Inflammatory macrophage treated with lipopolysaccharide for 4 hours (primary cell): Measurements from ENCODE around the gene CIB1.

Experiments
- DNase-seq: peaks from one replicate; pipeline ENCODE4 v3.0.0-alpha.2; 2020

The CIB1 gene

DNA sequence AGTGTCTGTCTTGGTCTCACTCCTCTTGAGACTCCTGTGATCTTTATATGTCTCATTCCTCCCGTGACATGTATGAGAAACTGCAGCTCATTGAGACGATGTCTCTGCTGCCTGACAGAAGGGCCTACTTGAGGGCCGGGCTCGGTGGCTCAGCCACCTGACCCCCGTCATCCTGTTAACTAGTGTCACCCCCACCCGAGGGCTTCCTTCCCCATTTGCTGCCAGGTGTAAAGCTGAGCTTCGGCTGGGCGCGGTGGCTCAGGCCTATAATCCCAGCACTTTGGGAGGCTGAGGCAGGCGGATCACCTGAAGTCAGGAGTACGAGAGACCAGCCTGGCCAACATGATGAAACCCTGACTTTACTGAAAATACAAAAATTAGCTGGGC lies 19.9 kb downstream of the CIB1 start:
- DNase-seq = no peak

- DNase-seq = no peak
Observed at GRCh38 chr15:90213122-90213817, 20.5 kb downstream of the CIB1 start.

DNA sequence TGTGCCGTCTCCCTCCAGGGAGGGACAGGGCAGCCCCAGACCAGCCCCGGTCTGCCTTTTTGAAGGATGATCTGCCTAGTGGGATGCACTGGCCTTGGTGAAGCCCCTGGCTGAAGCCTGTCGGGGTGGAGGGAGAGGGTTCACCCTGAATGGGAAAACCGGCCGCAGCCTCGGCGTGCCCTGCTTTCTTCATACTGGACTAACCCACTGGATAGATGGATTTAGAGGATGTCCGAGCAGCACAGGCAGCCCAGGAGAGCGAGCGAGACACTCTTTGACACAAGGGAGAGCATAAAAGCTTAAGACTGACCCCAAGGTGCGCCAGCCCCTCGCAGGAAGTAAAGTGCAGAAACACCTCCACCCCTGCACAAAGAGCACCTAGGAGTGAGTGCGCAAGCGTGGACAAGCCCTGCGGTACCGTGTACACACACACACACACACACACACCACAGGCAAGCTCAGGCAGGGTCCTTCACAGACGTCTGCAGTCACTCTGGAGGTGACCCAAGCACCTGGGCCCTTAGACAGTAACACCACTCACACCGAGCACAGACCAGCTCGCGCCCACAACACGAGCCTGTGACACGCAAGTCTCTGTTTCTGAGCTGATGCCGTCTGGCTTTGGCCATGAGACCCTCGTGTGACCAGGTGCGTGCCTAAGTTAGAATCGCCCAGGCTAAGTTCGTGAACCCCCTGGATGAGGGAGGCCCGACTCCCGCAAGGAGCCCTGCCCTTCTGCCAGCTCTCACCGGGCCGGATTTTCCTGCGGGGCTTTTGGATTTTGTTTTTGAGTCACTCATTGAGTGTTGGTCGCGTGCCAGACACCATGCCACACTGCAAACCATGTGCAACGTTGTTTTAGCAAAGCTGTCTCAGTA lies 21.3 kb downstream of the CIB1 start:
- no peak for DNase-seq

DNA sequence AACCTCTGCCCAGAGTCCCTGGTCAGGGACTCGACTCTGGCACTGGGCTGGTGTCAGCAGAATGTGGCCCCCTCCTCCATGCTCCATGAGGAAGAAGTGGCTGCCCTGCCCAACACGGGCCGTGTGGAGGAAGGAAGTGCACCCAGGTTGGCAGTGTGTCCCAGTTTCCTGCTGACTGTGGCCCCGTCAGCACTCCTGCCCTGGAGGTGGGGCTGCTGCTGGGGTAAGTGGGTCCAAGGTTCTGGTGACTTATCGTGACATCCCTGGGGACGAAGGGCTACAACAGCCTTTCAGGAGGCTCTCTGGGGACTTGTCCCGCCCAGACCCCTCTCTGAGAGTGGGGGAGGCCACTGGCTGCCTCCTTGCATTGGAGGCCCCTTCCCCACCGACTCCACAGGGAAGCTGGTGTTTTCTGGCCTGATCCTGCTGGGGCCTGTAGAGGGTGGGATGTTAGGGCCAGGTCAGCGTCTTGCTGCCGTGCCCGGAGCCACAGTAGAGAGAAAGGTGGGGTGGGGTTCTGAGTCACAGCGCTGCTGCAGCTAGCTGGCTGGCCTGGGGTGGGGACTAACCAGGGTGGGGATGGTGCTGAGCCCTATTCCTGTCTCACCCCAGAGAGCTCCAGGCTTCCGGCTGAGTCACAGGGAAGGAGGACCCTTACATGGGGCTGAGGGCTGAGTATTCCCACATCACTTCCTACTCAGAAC lies 22.1 kb downstream of the CIB1 start:
- DNase-seq = no peak

GRCh38 chr15:90211009-90211408 lies 22.7 kb downstream of the CIB1 start:
- no peak for DNase-seq

- no peak for DNase-seq
Observed at GRCh38 chr15:90210593-90210992, 23.1 kb downstream of the CIB1 start.

- DNase-seq = no peak
Observed at GRCh38 chr15:90209591-90209990, 24.1 kb downstream of the CIB1 start.

GRCh38 chr15:90208356-90208755 lies 25.4 kb downstream of the CIB1 start:
- DNase-seq = no peak

DNA sequence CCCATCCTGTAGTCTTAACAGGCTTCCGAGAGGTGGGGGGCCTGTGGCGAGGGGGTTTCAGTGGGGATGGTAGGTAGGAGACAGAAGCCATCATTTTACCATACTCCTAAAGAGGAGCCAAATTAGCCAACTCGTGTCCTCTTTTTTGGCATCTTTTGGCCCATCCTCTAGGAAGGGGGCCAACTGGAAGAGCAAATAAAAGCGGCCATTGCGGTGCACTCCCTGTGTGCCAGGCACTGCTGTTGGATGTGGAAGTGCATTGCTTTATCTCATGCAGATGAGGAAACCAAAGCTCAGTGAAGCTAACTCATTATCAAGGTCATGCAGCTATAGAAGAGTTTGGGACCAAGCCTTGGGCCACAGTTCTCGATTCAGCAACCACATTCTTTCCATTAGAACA lies 26.5 kb downstream of the CIB1 start:
- no peak for DNase-seq

- peak; percentile 42 for DNase-seq
Observed at GRCh38 chr15:90205886-90206285, 27.9 kb downstream of the CIB1 start.

DNA sequence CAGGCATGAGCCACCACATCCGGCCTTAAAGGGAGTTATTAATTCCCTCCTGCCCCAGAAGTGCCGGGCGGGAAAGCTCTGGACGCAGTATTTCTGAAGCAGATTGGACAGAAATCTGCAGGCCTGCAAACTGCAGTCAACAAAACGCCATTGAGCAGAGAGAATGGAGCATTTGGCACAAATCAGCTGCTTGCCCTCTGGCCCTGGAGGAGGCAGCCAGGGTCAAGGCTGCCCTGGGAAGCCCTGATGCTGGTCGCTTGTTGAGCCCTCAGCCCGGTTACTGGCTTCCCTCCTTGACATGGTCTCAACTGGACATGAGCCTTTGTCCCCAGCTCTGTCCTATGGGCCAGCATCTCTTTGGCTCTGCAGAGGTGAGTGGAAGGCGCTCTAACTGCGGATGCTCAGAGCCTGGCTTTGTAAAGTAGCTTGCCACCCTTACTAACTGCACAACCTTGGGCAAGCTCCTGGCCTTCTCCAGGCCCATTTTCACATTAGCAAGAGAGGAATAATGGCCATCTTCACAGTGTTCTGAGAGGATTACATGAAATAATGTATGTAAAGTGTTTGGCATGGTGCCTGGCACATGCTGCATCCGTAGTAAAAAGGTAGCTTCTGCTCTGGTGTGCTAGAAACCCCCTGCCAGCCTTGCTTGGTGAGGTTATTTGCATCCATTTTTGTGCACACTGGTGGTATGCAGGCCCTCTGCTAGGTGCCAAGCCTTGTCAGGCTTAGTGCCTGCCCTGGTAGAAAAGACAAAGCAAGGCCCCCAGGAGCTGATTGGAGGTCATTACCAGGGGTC lies 28.5 kb downstream of the CIB1 start:
- DNase-seq = no peak

DNA sequence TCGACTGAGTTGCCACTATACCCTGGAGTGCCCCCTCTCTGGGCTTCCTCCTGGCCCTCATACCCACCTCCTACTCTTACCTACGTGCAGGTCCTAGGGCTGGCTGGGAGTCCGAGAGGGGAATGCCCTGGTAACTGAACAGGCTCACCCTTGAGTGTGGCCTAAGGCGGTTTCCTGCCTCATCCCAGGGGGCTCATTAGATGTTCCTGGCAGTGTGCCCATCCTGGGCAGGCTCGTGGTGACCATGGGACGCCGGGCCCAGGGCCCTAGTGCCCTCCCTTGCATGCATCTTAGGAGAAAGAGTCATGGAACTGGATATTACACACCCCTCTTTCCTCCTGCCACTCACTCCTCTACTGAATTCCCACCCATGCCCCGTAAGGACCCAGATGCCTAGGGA lies 29.8 kb downstream of the CIB1 start:
- no peak for DNase-seq

- DNase-seq = no peak
Observed at GRCh38 chr15:90203473-90203872, 30.3 kb downstream of the CIB1 start.

DNA sequence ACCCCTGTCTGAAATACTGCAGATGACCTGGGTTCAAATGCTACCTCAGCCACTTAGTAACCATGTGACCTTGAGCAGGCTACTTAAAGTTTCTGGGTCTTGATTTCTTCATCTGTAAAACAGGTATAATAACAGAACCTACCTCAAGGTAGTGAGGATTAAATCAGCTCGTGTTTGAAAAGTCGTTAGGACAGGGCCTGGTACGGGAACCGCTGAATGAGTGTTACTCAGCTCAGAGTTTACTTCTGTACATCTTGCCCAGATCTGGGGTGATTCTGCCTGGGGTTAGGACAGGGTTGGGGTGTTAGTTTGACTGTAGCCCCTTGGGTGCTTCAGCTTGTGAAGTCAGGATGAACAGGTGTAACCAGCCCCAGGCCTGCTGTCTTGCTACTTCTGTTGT lies 30.8 kb downstream of the CIB1 start:
- DNase-seq = no peak

- DNase-seq = no peak
Observed at GRCh38 chr15:90201944-90202375, 31.8 kb downstream of the CIB1 start.

DNA sequence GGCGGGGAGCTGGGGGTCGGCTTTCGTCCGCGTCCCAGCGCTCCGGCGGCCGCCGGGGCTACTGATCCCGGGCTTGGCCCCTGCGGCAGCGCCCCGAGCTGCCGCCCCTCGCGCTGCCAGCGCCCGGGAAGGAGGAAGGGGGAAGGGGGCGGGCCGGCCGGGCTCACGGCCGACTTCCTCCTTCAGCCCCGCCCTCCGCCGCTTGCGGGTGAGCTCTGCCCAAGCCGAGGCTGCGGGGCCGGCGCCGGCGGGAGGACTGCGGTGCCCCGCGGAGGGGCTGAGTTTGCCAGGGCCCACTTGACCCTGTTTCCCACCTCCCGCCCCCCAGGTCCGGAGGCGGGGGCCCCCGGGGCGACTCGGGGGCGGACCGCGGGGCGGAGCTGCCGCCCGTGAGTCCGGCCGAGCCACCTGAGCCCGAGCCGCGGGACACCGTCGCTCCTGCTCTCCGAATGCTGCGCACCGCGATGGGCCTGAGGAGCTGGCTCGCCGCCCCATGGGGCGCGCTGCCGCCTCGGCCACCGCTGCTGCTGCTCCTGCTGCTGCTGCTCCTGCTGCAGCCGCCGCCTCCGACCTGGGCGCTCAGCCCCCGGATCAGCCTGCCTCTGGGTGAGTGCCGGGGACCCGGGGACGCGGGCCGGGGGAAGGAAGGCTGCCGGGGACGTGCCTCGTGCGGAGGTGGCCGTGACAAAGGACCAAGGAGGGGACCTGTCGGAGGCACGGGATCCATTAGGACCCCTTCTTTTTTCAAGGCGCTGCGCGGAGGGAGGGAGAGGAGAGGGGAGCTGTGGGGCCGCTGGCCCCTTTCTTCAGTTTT lies 32.4 kb downstream of the CIB1 start, which contains the start of gene SEMA4B:
SEMA4B (plus strand) TSS at position 201 of the 814 bp plus-strand sequence; CDS start at position 450, 249 bp downstream.
- DNase-seq = peak; percentile 76

DNA sequence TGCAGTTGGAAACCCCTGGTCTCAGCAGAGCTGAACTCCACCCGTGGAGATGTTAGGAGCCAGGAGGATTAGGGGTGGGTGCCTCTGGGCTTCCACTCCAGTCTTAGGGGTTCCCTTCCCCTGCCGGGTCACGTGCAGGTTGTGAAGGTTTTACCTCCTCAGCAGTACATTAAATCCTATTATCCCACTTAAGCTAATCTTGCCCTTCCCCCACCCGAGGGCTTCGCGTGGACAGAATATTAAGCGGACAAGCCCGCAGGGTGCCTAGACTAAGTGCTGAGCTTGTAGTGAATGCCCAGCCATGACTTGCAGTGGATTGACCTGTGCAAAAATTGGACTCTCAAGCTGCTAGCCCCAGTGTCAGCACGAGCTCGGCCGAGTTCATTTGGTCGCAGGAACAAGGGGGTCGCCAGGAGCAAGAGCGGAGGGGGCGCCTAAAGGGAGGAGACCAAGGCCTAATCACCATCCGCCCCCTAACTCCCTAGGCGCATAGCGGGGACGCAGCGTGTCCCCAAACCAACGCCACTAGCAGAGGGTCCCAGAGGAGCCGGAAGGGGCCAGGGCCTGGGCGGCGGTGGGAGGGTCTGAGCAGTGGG lies 33.1 kb downstream of the CIB1 start:
- no peak for DNase-seq

GRCh38 chr15:90194655-90195054 lies 39.1 kb downstream of the CIB1 start:
- DNase-seq = no peak

GRCh38 chr15:90192961-90193786 lies 40.6 kb downstream of the CIB1 start:
- DNase-seq = peak; percentile 59

DNA sequence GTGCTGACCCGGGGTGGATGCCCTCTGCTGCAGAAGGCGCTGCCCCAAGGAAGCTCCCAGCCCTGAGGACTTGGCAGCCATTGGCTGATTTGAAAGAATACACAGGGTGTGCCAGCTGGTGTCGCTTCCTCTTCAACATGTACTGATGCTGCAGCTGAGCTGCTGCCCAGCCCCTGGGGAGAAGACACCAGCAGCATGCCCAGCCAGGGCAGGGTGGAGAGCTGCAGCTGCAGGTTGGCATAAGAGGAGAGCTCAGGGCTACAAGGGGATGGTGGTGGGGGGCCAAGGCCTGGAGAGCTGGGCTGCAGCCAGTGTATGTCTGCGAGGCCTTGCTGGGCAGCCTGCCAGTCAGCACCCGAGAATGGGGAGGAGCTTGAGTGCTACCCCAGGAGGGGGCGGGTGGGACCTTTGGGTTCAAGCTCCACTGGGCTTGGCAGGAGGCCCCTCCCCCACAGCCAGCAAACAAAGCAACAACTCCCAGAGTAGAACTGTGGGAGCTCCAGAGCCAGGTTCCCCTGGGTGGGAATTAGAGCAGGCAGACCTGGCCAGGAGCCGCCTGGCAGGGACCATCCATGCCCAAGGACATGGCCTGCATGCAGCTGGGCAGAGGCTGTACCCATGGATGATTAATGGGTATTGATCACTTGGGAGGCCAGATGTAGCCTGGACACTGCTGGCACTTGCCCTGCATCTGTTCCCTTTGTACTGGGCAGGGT lies 41.8 kb downstream of the CIB1 start:
- peak; percentile 57 for DNase-seq
